Right atrium auricular region (tissue), 2 donors: Measurements from ENCODE around the gene C12orf57. TPM values are rescaled to one million over a fixed set of nuclear protein-coding genes. Genes with fewer than 3 reads are reported as not detected.

Experiments used
- DNase-seq: peaks from one replicate; pipeline ENCODE4 v3.0.0-alpha.2; 2019; ENCODE audit warnings: low spot score
- H3K27ac ChIP-seq, 2 donors: fragments of 200-600 bp; sonication (generic); 1 replicate in 1 of 2; 2 replicates in 1 of 2; pipeline ENCODE4 v1.5.1; 2016 to 2019
- H3K27me3 ChIP-seq, 2 donors: fragments of 200-600 bp; sonication (generic); one replicate each; pipeline versions ENCODE4 v1.5.1 to v1.6.0; 2017 to 2019
- H3K36me3 ChIP-seq: fragments of 200-600 bp; sonication (generic); one replicate; pipeline ENCODE4 v1.5.1; 2016
- H3K4me1 ChIP-seq, 2 donors: fragments of 200-600 bp; sonication (generic); one replicate each; pipeline versions ENCODE4 v1.5.1 to v1.6.0; 2017 to 2019
- H3K4me3 ChIP-seq, 2 donors: fragments of 200-600 bp; sonication (generic); 1 replicate in 1 of 2; 2 replicates in 1 of 2; pipeline ENCODE4 v1.5.1; 2017 to 2019; ENCODE audit warnings: mild to moderate bottlenecking in 1 of 2, moderate library complexity in 1 of 2
- H3K9me3 ChIP-seq, 2 donors: fragments of 200-600 bp; sonication (generic); one replicate each; pipeline ENCODE4 v1.5.1; 2019
- CTCF ChIP-seq, 2 donors: fragments of 200-600 bp; sonication (generic); IDR thresholded peaks; one replicate each; pipeline ENCODE4 v1.5.1; 2019; ENCODE audit warnings: antibody characterized with exemption in 2 of 2
- total RNA-seq, 2 donors: library from RNA; depleted of rRNA; stranded (reverse); fragments of >200 nt; gene quantifications; one replicate each; pipeline ENCODE4 v1.1.0, GENCODE V29; 2016

C12orf57 gene
- total RNA-seq, 2 donors from 2014 or later = 398 to 533 TPM

GRCh38 chr12:6946033-6946919, 2.5 kb downstream of the C12orf57 start:
- Histone ChIP-seq H3K36me3 (peaks cover 11% of the 10 kb centered on the region), H3K9me3 (no peaks in the 10 kb centered on the region), H3K27ac (no peak overlapping the region), H3K4me1 (peaks cover 0 to 35% of the 10 kb centered on the region in 2 donors), H3K27me3 (no peaks in the 10 kb centered on the region), H3K4me3 (peak overlapping the region in 1 of 2 donors; percentile 24)
- DNase-seq = no peak
- TF ChIP-seq CTCF (IDR thresholded peaks at IDR 0.05) = no peak

GRCh38 chr12:6946920-6947374, 3.1 kb downstream of the C12orf57 start:
- no peak for TF ChIP-seq CTCF (IDR thresholded peaks at IDR 0.05)
- Histone ChIP-seq H3K4me3 (peak overlapping the region in 1 of 2 donors; percentile 24), H3K4me1 (peaks cover 0 to 33% of the 10 kb centered on the region in 2 donors)

GRCh38 chr12:6947615-6948014, 3.8 kb downstream of the C12orf57 start:
- Histone ChIP-seq H3K36me3 (peaks cover 11% of the 10 kb centered on the region), H3K27ac (no peak overlapping the region), H3K4me3 (no peak overlapping the region), H3K9me3 (no peaks in the 10 kb centered on the region), H3K27me3 (no peaks in the 10 kb centered on the region), H3K4me1 (peaks cover 0 to 36% of the 10 kb centered on the region in 2 donors)
- no peak for TF ChIP-seq CTCF (IDR thresholded peaks at IDR 0.05)
- no peak for DNase-seq

More at GRCh38 chr12:6946920-6947374, 3.1 kb downstream of the C12orf57 start:
- no peak overlapping the region for H3K27ac ChIP-seq
- H3K27me3 ChIP-seq = no peaks in the 10 kb centered on the region
- DNase-seq = no peak
- H3K36me3 ChIP-seq = peaks cover 11% of the 10 kb centered on the region
- H3K9me3 ChIP-seq = no peaks in the 10 kb centered on the region

- H3K27me3 ChIP-seq = no peaks in the 10 kb centered on the region
- TF ChIP-seq CTCF (IDR thresholded peaks at IDR 0.05) = no peak
- H3K9me3 ChIP-seq = no peaks in the 10 kb centered on the region
- peaks cover 11% of the 10 kb centered on the region for H3K36me3 ChIP-seq
- H3K27ac ChIP-seq = no peak overlapping the region
- no peak for DNase-seq
- no peak overlapping the region for H3K4me3 ChIP-seq
- peaks cover 0 to 39% of the 10 kb centered on the region in 2 donors for H3K4me1 ChIP-seq
Observed at GRCh38 chr12:6948873-6949594, 5.2 kb downstream of the C12orf57 start.

GRCh38 chr12:6950401-6950801, 6.6 kb downstream of the C12orf57 start:
- Histone ChIP-seq H3K36me3 (peaks cover 11% of the 10 kb centered on the region), H3K9me3 (no peaks in the 10 kb centered on the region), H3K4me1 (peaks cover 0 to 34% of the 10 kb centered on the region in 2 donors), H3K4me3 (no peak overlapping the region), H3K27me3 (no peaks in the 10 kb centered on the region), H3K27ac (no peak overlapping the region)
- DNase-seq = no peak
- TF ChIP-seq CTCF (IDR thresholded peaks at IDR 0.05) = no peak
